Stimulated activated CD8-positive, alpha-beta memory T cell treated with anti-CD3 and anti-CD28 coated beads, Interleukin-15, amount 100 ng/mL, for 1 hour (primary cell): ENCODE results near the gene TTI1.

Experiments used
- DNase-seq: peaks from one replicate; pipeline ENCODE4 v3.0.0-alpha.2; 2020; ENCODE audit warnings: low read depth

The TTI1 gene

GRCh38 chr20:38054647-38055046, 21.4 kb upstream of the TTI1 start:
- DNase-seq, result no peak

GRCh38 chr20:38052870-38053269, 19.6 kb upstream of the TTI1 start:
- no peak for DNase-seq

GRCh38 chr20:38050686-38051085, 17.4 kb upstream of the TTI1 start:
- no peak for DNase-seq

GRCh38 chr20:38049800-38050199, 16.5 kb upstream of the TTI1 start:
- DNase-seq, result no peak

GRCh38 chr20:38046572-38046971, 13.3 kb upstream of the TTI1 start:
- no peak for DNase-seq

GRCh38 chr20:38044685-38045084, 11.4 kb upstream of the TTI1 start:
- no peak for DNase-seq

GRCh38 chr20:38043512-38044300, 10.4 kb upstream of the TTI1 start:
- DNase-seq, result no peak

- no peak for DNase-seq
Observed at GRCh38 chr20:38040276-38040675, 7.0 kb upstream of the TTI1 start.

- DNase-seq, result no peak
Observed at GRCh38 chr20:38036366-38036765, 3.1 kb upstream of the TTI1 start.

GRCh38 chr20:38034961-38035360, 1.7 kb upstream of the TTI1 start:
- DNase-seq, result no peak

GRCh38 chr20:38034108-38034649, 923 bp upstream of the TTI1 start:
- DNase-seq, result no peak

GRCh38 chr20:38032585-38033329, 499 bp downstream of the TTI1 start:
- no peak for DNase-seq

GRCh38 chr20:38031957-38032356, 1.3 kb downstream of the TTI1 start:
- no peak for DNase-seq

- no peak for DNase-seq
Observed at GRCh38 chr20:38029453-38029852, 3.8 kb downstream of the TTI1 start.

- no peak for DNase-seq
Observed at GRCh38 chr20:38024496-38024895, 8.8 kb downstream of the TTI1 start.

- no peak for DNase-seq
Observed at GRCh38 chr20:38023181-38024001, 9.9 kb downstream of the TTI1 start.

GRCh38 chr20:38021087-38021772, 12.0 kb downstream of the TTI1 start:
- no peak for DNase-seq

GRCh38 chr20:38018385-38018784, 14.9 kb downstream of the TTI1 start:
- DNase-seq, result no peak

GRCh38 chr20:38017959-38018358, 15.3 kb downstream of the TTI1 start:
- DNase-seq, result no peak

GRCh38 chr20:38013887-38014286, 19.4 kb downstream of the TTI1 start:
- DNase-seq, result no peak

GRCh38 chr20:38012332-38012731, 20.9 kb downstream of the TTI1 start:
- no peak for DNase-seq

- DNase-seq, result no peak
Observed at GRCh38 chr20:38011696-38012095, 21.6 kb downstream of the TTI1 start.
